ENCODE measurements around the gene KDM8. TPM values are rescaled to one million over a fixed set of nuclear protein-coding genes. Genes with fewer than 3 reads are reported as not detected.

Gene KDM8
- total RNA-seq, 2 donors from 2014 or later: 4.4 to 4.6 TPM

DNA sequence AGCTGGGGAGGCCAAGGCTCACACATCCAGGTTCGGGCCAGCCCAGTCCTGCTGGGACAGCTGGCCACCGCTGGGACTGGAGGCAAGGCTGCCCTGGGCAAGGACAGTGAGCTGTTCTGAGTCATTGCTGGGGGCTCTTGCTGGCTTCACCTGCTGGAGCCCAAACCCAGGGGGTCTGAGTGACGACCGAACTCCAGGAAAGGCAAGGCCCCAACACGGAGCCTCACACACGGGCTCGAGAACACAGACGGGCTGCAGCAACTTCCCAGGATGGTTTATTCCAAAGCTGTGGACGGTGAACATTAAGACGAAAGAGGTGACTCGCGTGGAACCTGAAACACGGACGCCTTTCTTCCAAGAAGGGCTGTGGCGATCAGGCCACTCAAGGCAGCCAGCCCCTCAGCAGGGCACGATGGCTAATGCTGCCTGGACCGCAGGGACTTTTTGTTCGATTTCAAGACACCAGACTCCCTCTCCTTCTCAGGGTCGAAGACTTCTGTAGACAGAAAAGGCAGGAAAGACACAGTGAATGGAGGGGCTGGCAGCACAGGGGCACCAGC is 21.5 kb downstream of the KDM8 start:
- DNase-seq (ENCODE audit: low spot score): peak; percentile 72
- intact Hi-C loops (cut with DNase I): loop anchor here (5.0 to 10.0 kb wide), 2 partner anchors 230 to 1658 kb away; no protein-coding TSS in a partner anchor

GRCh38 chr16:27225536-27226360 is 22.4 kb downstream of the KDM8 start:
- intact Hi-C loops (cut with DNase I): loop anchor here in 1 of 2 donors (10.0 kb wide), 1 partner anchor 229 kb away; no protein-coding TSS in a partner anchor
- peak; percentile 49 for DNase-seq (ENCODE audit: low spot score)

GRCh38 chr16:27226476-27226875 is 23.1 kb downstream of the KDM8 start:
- intact Hi-C loops (cut with DNase I): loop anchor here in 1 of 2 donors (10.0 kb wide), 1 partner anchor 228 kb away; no protein-coding TSS in a partner anchor
- peak; percentile 82 for DNase-seq (ENCODE audit: low spot score)

DNA sequence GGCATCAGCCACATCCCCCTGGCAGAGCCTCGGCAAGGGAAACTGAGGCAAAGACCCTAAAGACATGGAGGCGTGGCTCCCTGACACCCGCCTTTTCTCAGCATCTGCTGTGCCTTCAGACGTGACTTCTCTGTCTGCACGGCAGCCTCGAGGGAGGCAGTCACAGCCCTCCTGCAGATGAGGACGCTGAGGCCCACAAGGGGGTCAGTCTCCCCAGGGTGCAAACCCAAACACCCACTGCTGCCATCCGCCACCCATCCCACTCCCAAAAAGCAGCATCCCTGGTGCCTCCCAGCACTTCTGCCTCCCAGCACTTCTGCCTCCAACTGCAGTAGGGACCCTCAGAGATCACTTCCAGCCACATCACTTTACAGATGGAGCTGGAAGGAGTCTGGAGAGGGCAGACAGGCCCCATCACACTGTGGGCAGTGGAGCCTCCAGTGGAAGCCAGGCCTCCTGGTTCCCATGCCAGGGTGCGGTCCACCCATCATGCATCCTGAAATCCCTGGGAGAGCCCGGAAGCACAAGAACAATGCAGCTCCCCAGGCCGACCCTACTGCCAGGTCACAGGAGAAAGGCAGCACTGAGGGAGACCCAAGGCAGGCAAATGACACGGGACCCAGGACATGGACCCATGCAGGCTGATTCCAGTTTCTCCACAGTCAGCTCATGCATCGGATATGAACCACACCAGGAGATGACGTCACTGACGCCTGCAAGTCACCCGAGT is 23.8 kb downstream of the KDM8 start:
- DNase-seq (ENCODE audit: low spot score): peak; percentile 72

DNA sequence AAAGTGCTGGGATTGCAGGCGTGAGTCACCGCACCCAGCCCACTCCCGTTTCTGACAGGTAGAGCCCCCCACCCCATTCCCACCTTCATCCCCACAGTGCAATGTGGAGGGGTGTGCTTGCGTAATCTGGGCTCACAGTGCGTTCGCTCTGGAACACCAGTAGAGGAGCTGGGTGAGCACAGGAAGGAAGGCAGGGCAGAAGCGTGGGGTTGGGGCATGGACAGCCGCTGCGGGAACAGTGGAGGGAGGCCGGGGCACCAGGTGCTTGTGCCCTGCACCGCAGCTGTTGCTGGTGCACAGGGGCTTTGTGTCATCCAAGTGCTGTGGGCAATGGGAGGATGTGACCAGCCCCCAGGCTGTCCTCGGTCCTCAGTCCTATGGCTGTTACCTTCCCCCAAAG is 24.7 kb downstream of the KDM8 start:
- DNase-seq (ENCODE audit: low spot score): no peak
- intact Hi-C loops (cut with DNase I): loop anchor here in 1 of 2 donors (10.0 kb wide), 1 partner anchor 227 kb away; no protein-coding TSS in a partner anchor

More for the DNA sequence above, 23.8 kb downstream of the KDM8 start:
- intact Hi-C loops (cut with DNase I): loop anchor here in 1 of 2 donors (10.0 kb wide), 1 partner anchor 228 kb away; no protein-coding TSS in a partner anchor

DNA sequence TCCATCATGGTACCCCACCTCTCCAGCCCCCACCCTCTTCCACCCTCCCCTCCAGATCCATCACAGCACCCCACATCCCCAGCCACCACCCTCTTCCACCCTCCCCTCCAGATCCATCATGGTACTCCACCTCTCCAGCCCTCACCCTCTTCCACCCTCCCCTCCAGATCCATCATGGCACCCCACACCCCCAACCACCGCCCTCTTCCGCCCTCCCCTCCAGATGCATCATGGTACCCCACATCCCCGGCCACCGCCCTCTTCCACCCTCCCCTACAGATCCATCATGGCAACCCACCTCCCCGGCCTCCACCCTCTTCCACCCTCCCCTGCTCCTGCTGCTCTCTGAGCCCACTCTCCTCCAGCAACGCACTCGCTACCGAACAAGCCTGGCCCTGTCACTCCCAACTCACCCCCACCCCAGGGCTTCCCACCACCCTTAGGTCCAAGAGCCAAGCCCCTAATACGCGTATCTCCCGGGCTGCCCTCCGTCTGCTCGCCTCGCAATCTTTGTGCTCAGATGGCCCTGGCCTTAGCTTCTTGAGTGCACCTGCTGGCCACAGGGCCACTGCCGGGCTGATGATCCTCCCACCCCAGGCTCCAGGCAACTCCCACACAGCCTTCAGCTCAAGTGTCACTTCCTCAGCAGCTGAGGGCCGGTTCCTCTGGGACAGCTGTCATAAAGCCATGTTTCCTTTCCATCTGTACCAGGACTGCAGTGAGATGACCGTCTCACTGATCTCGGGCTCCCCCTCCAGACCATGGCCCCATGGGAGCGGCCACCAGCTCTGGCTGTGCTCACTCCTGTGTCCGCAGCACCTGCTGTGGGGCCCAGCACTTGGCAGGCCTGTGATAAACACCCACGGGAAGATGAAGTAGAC is 25.5 kb downstream of the KDM8 start:
- intact Hi-C loops (cut with DNase I): loop anchor here in 1 of 2 donors (10.0 kb wide), 1 partner anchor 226 kb away; no protein-coding TSS in a partner anchor
- DNase-seq (ENCODE audit: low spot score): peak; percentile 78

DNA sequence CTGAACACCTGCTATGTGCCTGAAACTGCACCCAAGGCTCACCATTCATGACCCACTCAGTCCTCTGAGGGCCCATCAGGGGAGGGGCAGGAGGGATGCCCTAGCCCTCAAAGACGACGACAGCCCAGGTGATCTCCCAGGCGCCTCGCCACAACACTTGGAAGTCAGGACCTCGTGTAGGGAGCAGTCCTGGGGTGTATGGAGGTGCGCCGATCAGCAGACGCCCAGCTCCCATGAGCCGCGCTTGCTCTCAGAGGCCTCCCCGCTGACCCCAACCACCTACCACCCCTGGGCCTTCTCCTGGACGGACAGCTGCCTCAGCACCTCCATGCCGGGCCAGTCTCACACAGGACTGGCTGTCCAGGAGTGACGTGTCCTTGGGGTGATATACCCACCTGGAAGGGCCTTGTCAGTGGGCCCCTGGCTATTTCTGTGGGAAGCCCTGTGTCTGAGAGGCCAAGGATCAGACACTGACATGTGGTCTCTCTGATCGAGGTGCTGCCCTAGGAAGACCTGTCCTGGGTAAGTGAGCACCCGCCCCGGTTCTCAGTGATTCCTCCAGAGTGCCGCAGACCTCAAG is 26.7 kb downstream of the KDM8 start:
- intact Hi-C loops (cut with DNase I): loop anchor here (5.0 to 10.0 kb wide), 4 partner anchors 85 to 225 kb away; partner anchors contain the start of gene IL4R (in 1 of the 2)
- peak; percentile 79 for DNase-seq (ENCODE audit: low spot score)

GRCh38 chr16:27230562-27231001 is 27.3 kb downstream of the KDM8 start:
- peak; percentile 76 for DNase-seq (ENCODE audit: low spot score)
- intact Hi-C loops (cut with DNase I): loop anchor here (5.0 to 10.0 kb wide), 4 partner anchors 84 to 224 kb away; partner anchors contain the start of gene IL4R (in 1 of the 2)

GRCh38 chr16:27231692-27232060 is 28.4 kb downstream of the KDM8 start:
- intact Hi-C loops (cut with DNase I): loop anchor here (5.0 to 10.0 kb wide), 4 partner anchors 83 to 223 kb away; partner anchors contain the start of gene IL4R (in 1 of the 2)

DNA sequence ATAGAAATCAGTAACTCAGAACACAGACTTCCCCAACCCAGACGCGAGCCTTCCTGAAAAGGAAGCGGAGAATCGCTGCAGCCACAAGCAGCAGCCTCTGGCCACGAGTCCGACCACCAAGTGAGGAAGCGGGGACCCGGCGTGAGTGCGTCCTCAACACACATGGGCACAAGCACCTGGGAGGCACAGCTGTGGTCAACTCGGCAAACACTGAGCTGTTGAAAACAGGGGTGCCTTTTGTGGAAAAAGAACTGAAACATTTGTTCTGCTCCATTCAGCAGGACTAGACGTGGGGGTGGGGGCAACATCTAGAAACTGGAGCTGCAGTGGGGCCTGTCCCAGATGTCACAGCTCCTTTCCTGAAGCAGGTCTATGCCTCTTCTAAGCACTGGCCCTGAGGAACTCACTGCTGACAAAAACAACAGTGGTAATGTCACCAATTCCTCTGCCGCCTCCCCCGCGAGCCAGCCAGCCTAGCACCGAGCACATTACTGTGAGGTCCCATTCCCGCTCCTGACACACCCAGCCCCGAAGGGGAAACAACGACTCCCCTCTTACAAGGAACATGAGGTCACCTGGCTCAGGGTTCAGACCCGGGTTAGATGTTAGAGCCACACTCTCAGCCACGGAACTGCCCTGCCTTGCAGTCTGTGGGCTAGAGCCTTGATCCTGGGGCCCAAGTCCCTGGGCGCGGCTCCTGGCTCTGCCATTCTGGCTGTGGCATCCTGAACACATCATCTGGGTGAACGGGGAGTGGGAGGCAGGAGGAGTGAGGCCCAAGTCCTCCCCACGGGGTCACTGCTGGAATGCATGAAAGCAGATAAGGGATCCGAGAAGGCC is 29.0 kb downstream of the KDM8 start:
- peak; percentile 89 for DNase-seq (ENCODE audit: low spot score)
- intact Hi-C loops (cut with DNase I): loop anchor here (5.0 to 10.0 kb wide), 4 partner anchors 83 to 223 kb away; partner anchors contain the start of gene IL4R (in 1 of the 2)

More at GRCh38 chr16:27231692-27232060, 28.4 kb downstream of the KDM8 start:
- no peak for DNase-seq (ENCODE audit: low spot score)

- intact Hi-C loops (cut with DNase I): loop anchor here (5.0 to 10.0 kb wide), 4 partner anchors 82 to 222 kb away; partner anchors contain the start of gene IL4R (in 1 of the 2)
- DNase-seq (ENCODE audit: low spot score): peak; percentile 50
These were observed 29.7 kb downstream of the KDM8 start for GRCh38 chr16:27232901-27233625.

- peak; percentile 31 for DNase-seq (ENCODE audit: low spot score)
These were observed 30.4 kb downstream of the KDM8 start for GRCh38 chr16:27233731-27234130.

DNA sequence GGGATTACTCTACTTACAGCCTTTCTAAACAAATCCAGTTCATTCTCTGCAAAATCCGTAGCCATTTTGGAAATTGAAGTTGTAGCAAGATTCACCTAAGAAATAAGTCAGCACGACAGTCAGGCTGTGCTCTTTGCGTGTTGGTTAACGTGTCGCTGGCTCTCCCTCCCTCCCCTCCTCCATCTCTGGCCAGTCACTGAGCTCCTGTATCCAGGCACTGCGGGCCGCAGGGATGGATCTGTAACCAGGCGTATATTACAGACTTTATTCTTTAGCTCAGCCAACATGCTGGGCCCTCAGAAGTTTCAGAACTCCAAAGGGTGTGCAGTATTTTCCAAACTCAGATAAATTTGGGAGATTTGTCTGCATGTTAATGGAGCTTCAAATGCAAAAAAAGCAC is 30.8 kb downstream of the KDM8 start:
- DNase-seq (ENCODE audit: low spot score): peak; percentile 36

More at GRCh38 chr16:27233731-27234130, 30.4 kb downstream of the KDM8 start:
- intact Hi-C loops (cut with DNase I): loop anchor here (5.0 to 10.0 kb wide), 4 partner anchors 81 to 221 kb away; partner anchors contain the start of gene IL4R (in 1 of the 2)

DNA sequence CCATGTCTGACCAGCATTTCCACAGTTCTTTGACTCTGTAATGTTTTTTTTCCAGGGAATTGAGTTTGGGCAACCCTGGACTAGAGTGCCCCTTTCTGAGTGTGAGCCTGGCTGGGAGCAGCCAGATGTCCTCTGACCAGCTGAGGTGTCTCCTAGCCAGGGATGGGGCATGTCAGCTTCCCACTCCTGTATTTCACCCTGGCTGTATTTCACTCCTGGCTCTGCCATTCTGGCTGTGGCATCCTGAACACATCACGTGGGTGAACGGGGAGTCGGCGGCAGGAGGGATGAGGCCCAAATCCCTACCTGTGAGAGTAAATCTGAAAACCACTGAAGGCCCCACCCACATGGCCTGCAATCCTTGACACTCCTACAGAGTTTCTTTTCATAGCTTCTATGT is 31.3 kb downstream of the KDM8 start:
- intact Hi-C loops (cut with DNase I): loop anchor here (5.0 to 10.0 kb wide), 4 partner anchors 80 to 220 kb away; partner anchors contain the start of gene IL4R (in 1 of the 2)
- peak; percentile 67 for DNase-seq (ENCODE audit: low spot score)

More for the DNA sequence above, 30.8 kb downstream of the KDM8 start:
- intact Hi-C loops (cut with DNase I): loop anchor here (5.0 to 10.0 kb wide), 4 partner anchors 81 to 221 kb away; partner anchors contain the start of gene IL4R (in 1 of the 2)

DNA sequence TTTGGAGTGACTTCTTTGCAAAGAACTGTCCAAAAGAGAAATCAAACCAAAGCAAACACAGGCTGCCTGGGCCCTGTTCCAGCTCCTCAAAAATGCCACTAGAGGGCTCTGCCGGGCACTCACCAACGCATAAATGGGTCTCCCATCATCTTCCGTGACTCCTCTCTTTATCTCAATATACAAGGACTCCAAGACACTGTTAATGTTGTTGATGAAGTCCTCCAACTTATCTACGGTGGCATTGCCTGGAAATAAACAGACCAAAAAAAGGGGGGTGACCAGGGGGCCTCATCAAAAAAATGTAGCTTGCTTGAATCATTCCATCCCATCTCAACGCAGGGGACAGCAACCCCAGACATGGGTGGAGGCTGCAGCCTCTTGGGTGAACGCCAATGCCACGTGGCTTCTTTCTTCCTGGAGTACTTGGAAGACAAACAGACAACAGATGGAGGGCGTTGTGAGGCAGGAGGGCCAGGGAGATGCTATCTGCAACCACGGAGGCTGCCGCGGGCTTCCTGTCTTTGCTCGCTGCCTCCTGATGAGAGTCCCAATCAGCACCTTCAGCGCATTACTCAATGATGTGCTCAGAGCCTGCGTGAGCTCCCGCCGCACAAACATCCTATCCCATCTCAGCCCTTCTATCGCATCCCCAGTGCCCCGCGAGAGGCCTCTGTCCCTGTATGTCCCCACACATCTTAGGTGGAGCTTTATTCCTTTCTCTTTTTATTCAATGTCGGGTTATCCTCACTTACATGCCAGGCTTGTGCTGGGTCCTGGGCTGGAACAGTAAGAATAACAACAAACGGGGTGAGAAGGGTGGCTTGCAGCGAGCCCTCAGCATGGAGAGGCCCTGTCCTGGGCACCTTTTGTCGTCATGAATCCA is 32.0 kb downstream of the KDM8 start:
- intact Hi-C loops (cut with DNase I): loop anchor here in 1 of 2 donors (10.0 kb wide), 3 partner anchors 80 to 220 kb away; partner anchors contain the start of gene IL4R
- peak; percentile 97 for DNase-seq (ENCODE audit: low spot score)

Data from posterior vena cava (tissue), 2 donors.